ENCODE results near the gene MKNK1. TPM values are rescaled to one million over a fixed set of nuclear protein-coding genes. Genes with fewer than 3 reads are reported as not detected.

Gene MKNK1
- total and polyA plus RNA-seq, 2 of the 8 experiments (the other 6 are each of a cell fraction or from before 2014, with no cell fraction given): 13.9 to 21.5 TPM

- Histone ChIP-seq H4K5ac (ENCODE audit: insufficient read length, low read depth, low read length) (no peak overlapping the region), H3K79me1 (ENCODE audit: low read depth, low read length) (no peaks in the 10 kb centered on the region), H3K9me3 (ENCODE audit: insufficient read depth in 2 of 2, low read depth in 1 of 2, low read length in 1 of 2) (no peaks in the 10 kb centered on the region), H3K18ac (ENCODE audit: extremely low read depth, low read length) (no peak overlapping the region), H2AFZ (ENCODE audit: low read length) (no peak overlapping the region), H3K14ac (ENCODE audit: insufficient read length) (no peak overlapping the region), H3K36me3 (ENCODE audit: control insufficient read depth in 2 of 4, insufficient read depth in 4 of 4, low read length in 3 of 4) (no peaks in the 10 kb centered on the region), H3K79me2 (ENCODE audit: control insufficient read depth in 1 of 2, insufficient read depth in 2 of 2, low read length in 2 of 2) (no peaks in the 10 kb centered on the region), H2BK15ac (ENCODE audit: low read length) (no peak overlapping the region), H3K56ac (replicated peaks; ENCODE audit: insufficient read length, low read depth, low read length) (no peak overlapping the region), H3K27ac (ENCODE audit: low read depth, low read length) (no peak overlapping the region), H4K8ac (ENCODE audit: extremely low read depth, insufficient read depth, low read length) (no peak overlapping the region), H3K9ac (replicated peaks in 1 of 4; ENCODE audit: extremely low read depth in 1 of 4, low read depth in 3 of 4, low read length in 3 of 4) (no peak overlapping the region), H3K4me3 (ENCODE audit: extremely low read depth in 1 of 4, insufficient read depth in 2 of 4, low read depth in 3 of 4, low read length in 4 of 4) (no peak overlapping the region), H2BK12ac (ENCODE audit: low read depth, low read length) (no peak overlapping the region), H2BK20ac (ENCODE audit: low read length) (no peak overlapping the region), H3K4ac (replicated peaks; ENCODE audit: insufficient read length, low read depth, low read length) (no peak overlapping the region), H3K4me1 (replicated peaks in 1 of 4; ENCODE audit: control insufficient read depth in 3 of 4, insufficient read depth in 4 of 4, low read length in 3 of 4) (peaks cover 22 to 54% (median 32%) of the 10 kb centered on the region in 4 experiments), H3K23me2 (ENCODE audit: low read depth, low read length) (no peaks in the 10 kb centered on the region), H3K23ac (ENCODE audit: insufficient read length) (no peak overlapping the region), H2BK5ac (ENCODE audit: low read depth, low read length) (no peak overlapping the region), H4K20me1 (replicated peaks in 1 of 2; ENCODE audit: control insufficient read depth in 1 of 2, insufficient read depth in 2 of 2, low read length in 2 of 2) (peaks cover 1 to 2% of the 10 kb centered on the region in 2 experiments), H3K4me2 (ENCODE audit: insufficient read depth in 1 of 2, low read depth in 2 of 2, low read length in 2 of 2) (no peak overlapping the region; a peak in 1 of 4 replicates), H3K27me3 (replicated peaks in 1 of 4; ENCODE audit: control insufficient read depth in 3 of 4, extremely low read depth in 1 of 4, insufficient read depth in 3 of 4, low read length in 3 of 4) (peaks cover 9 to 53% (median 46%) of the 10 kb centered on the region in 4 experiments), H2AK5ac (ENCODE audit: low read depth, low read length) (no peak overlapping the region), H2BK120ac (replicated peaks; ENCODE audit: low read depth, low read length) (no peak overlapping the region), H4K91ac (replicated peaks; ENCODE audit: insufficient read length, low read length) (no peak overlapping the region)
- CTCF ChIA-PET (ENCODE audit: partially characterized antibody): interaction anchor here (0.7 to 18.9 kb wide), 16 partner anchors 8 to 109 kb away, joined by 3 to 287 read pairs (median 5); partner anchors contain the start of gene DMBX1
- POLR2A ChIA-PET (ENCODE audit: partially characterized antibody): interaction anchor here (1.2 to 1.3 kb wide), 2 partner anchors 37 to 70 kb away, joined by 3 read pairs; no protein-coding TSS in a partner anchor
- FAIRE-seq (no peak), DNase-seq (ENCODE audit: low read depth in 1 of 2, low spot score in 2 of 2) (peak in 1 of 2 experiments; percentile 50)
- 47% methylated on average over 13 of the region's 13 CpGs; no CpG with 5 or more reads in 1 of the 2 experiments for WGBS, 2 experiments (ENCODE audit: extremely low coverage in 1 of 2, insufficient coverage in 1 of 2, insufficient read length in 1 of 2, insufficient replicate concordance in 2 of 2, low coverage in 1 of 2, low lambda C conversion rate in 2 of 2, missing lambda C conversion rate in 1 of 2)
- TF ChIP-seq RNF2 (IDR thresholded peaks at IDR 0.05; ENCODE audit: borderline replicate concordance, low read depth, low read length, missing control alignments, poor library complexity, severe bottlenecking): no peak
- no peak for TF ChIP-seq JUN (IDR thresholded peaks at IDR 0.05; ENCODE audit: low read depth, low read length)
- no peak for TF ChIP-seq BACH1 (IDR thresholded peaks at IDR 0.05; ENCODE audit: low read length)
- TF ChIP-seq RAD21 (IDR thresholded peaks at IDR 0.05 in 1 of 2, conservative IDR thresholded peaks at IDR 0.05 in 1 of 2; ENCODE audit: low read depth in 2 of 2, low read length in 2 of 2): no peak
- no peak for TF ChIP-seq GTF2F1 (IDR thresholded peaks at IDR 0.05; ENCODE audit: borderline replicate concordance, low read depth, low read length)
- no peak for TF ChIP-seq USF2 (IDR thresholded peaks at IDR 0.05; ENCODE audit: low read length)
- no peak for TF ChIP-seq SIX5 (IDR thresholded peaks at IDR 0.05; ENCODE audit: low read depth, low read length)
- no peak for TF ChIP-seq CTBP2 (IDR thresholded peaks at IDR 0.05; ENCODE audit: borderline replicate concordance, insufficient read depth, insufficient read length, low read length)
These were observed 81.1 kb downstream of the MKNK1 start for GRCh38 chr1:46522969-46523320.

Measured in H1 (cell line).